CD4-positive, alpha-beta T cell treated with Interferon gamma for 1 hour (primary cell): ENCODE data around the gene GBE1.

Experiments used
- DNase-seq: peaks from one replicate; pipeline ENCODE4 v3.0.0-alpha.2; 2020

Gene GBE1

DNA sequence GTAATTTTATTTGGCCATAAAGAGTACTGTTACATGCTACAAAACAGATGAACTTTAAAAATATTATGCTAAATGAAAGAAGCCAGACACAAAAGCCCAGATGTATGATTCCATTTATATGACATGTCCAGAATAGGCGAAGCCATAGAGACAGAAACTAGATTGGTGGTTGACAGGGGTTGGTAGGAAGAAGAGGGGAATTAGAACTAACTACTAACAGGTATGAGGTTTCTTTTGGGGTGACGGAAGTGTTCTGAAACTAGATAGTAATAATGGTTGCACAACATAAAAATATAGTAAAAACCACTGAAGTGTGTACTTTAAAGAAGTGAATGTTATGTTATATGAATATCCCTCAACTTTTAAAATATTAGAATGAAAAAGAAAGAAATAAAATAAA is 66.1 kb downstream of the GBE1 start:
- no peak for DNase-seq

DNA sequence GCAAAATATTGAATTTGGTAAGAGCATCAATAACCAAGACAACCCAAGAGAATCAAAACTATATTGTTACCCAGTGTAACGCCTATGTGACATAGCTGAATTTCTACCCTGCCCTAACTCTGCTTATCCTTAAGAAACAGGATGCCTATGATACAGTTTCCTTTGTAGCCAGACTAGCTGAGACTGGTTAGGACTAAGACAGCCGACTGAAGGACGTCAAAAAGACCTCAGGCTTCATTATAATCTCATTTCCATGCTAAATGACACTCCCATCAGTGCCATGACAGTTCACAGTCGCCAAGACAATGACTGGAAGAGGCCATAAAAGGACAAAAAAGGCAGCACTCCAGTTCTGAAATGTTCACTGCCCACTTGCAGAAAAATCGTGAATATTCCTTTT is 66.8 kb downstream of the GBE1 start:
- no peak for DNase-seq

DNA sequence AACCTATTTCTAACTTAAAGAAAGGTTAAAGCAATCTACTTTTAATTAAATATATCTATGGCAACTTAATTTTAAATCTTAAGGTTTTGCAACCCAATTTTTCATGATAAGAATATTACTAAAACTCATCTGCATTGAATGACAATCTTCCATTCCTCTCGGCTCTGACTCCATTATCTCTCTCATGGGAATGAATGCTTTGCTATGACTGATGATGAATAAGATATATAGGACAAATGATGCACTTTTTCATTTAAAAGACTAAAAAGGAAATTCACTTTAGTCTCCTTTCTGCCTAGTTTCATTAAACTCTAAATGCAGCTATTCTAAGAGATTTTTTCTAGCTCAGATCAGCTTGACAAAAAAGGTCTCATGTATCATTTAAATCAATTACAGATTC is 68.7 kb downstream of the GBE1 start:
- no peak for DNase-seq

DNA sequence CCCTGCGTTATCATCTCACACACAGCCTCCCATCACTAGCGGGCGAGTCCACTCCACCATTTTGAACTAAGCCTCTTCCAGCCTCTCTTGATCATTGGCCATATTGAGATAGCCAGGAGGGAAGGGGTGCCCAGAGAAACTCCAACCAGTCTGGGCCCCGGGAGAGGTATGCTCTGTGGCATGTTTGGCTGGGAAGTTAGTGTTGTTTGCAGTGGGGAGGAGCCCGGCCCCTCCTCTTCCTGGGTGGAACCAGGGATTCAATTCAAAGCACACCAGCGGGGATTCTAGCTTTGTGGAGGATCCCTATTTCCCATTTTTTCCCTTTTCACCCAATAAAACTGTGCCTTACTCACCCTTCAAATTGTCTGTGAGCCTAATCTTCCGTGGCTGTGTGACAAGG is 71.8 kb downstream of the GBE1 start:
- no peak for DNase-seq

DNA sequence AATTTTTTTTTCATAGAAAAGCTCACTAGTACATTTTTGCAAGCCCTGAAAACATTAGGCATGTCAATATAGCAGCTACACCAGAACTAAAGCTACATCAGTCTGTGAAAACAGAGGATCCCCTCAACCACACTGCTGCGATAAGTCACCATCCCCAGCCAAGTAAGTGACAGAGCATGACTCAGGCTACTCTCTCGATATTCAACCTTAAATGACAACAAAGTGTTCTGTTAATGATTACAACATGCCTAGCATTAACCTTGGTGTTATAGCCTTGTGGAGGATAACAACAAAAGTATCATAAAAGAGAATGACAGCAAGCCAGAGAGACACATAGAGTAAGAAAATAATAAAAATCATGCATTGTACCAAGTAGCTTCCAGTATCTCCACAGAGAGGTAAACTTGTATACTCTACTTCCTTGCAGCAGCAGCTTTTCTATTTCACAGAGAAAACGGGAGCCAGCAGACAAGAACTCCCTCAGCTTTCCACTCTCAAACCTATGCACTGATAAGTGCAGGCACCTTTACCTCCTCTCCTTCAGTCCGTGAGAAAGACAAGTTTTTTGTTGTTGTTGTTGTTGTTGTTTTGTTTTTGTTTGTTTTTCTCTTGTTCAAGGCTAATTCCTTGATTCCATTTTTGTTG is 76.6 kb downstream of the GBE1 start:
- no peak for DNase-seq

DNA sequence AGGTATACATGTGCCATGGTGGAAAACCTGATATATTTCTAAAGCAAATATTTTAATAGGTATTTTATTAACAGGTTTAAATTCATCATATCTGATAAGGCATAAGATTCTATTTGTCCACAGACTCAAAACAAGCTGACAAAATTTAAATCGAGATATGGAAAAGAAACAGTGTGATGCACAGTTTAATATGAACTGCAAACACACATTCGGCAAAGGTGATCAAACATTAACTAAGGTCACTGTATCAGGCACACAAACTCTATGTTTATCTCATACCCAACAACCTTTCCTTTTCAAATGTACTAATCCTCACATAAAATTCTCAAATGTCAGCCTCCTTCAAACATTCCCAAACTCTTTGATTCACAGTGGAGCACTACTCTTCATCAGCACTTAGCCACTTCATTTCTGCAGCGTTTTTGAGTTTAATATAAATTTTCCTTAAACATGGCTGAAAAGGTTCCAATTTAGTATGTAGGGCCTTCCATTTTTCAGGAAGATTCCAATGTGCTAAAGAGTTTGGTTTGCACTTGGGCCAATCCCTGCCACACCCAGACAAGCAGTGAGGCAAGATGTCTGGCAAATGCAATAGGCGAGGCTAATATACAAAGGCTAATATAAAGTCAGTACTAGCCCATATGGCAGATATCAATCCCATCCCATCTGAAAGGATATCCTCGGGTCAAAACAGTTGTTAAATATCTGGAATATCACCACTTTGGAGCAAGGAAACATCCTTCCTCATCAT is 84.6 kb downstream of the GBE1 start:
- DNase-seq = no peak

DNA sequence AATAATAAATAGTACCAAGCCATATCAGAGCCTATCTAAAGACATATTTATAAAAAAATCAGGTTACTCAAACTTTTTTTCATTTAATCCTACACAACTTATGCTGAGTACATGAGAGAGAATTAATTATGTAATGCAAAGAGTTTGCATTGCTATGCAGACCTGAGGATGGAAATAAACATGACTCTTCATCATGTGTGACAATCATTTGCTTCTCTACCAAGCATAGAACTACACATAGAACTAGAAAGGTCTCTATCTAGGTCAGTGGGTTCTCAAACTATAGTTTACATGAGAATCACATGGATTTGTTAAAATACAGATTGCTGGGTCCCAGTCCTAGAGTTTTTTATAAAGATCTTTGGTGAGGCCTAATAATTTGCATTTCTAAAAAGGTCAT is 86.8 kb downstream of the GBE1 start:
- DNase-seq = no peak

DNA sequence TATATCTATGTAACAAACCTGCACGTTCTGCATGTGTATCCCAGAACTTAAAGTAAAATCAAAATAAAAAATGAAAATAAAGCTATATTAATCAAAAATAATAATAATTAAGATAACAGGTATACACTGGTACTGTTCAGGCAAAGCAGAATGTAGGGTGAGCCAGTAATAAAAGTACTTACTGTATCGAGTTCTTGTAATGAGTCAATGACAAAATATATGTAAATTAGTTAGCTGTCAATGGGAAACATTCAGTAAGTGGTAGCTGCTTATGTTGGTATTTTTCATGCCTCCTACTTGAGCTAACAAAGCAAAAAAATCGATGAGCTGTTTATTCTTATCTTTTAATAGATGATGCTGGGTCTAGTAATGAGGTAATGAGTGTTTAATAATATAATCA is 93.2 kb downstream of the GBE1 start:
- no peak for DNase-seq

DNA sequence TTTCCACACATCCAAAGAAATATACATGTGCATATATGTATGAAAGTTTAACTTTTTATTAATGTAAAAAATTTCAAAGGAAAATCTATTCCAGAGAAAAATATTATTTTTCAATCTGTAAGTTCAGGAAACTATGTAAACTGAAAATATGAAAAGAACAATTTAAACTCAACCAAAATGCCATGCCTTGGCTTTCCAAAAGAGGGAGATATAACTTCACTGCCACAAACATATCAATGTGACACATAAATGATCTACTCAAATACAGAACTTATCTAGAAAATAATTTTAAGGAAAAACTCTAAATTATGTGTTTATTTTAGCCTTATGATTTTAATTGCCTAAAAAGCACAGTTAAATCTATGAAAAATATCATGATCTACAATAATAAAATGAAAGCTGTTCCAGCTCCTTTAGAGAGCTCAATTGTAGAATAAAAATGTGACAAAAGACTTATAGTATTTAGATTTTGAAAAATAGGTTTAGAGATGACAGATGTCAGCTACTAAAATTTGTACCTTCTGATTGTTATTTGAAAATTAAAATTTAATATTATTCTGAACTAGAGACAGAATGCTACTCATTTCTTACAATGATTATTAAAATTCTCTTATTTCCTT is 94.8 kb downstream of the GBE1 start:
- DNase-seq = no peak

DNA sequence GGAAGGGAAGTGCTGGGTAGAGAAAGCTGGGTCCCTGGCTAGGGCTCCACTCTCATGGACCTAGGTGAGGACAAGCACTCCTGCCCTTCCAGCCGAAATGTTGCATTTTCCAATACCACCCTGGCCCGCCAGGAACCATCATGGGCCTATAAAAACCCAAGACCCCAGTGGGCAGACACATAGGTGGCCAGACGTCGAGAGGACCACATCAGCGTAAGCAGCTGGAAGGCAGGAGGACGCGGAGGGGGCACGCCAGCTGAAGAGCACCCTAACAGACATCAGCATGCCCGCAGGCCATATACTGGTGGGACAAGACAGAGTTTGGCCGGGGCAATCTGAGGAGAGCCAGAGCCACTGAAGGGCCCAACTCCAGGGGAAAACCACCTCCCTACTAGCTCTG is 98.3 kb downstream of the GBE1 start:
- no peak for DNase-seq

DNA sequence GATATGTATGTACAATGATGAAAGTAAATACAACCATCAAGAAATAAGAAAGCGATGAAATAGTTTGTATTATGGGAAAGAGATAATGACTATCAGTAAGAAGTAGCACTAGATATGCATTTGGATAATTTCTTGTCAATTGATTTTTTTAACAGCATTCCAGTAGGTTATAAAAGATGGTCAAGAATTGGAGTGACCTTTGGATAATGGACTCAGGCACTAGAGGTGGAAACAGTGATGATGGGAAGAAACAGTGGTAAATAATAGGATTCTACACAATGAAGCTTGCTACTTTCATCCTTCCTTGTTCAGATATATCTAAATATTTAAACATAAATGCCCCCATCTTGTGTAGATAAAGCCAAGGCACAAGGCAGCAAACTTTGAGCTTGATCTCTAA is 101.4 kb downstream of the GBE1 start:
- DNase-seq = no peak

DNA sequence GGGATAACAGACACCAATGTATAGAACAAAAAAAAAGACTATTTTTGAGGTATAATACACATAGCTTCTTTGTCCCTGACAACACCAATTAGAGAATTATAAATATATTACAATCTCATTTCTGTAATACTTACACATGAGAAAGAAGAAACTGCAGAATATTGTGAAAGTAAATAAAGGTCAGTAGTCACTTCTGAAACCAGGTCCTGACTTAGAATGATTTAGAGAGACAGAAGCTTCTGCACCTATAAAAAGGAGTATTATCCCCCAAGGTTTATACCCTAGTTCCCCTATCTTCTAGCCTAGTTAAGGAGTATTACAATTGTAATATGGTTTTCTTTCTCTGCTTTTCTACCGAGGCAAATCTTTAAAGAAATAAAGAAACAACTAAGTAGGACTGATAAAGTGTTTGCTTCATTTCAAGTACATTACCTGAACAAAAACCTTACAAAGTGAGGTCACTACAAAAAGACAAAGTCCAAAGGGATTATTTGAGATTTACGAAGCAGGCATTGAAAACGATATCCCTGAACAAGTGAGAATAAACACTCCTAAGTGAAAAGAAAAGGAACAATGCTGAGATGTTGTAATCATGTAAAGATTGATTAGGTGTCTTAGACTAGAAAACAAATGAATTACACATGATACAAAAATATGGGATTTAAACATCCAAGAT is 103.0 kb downstream of the GBE1 start:
- no peak for DNase-seq

DNA sequence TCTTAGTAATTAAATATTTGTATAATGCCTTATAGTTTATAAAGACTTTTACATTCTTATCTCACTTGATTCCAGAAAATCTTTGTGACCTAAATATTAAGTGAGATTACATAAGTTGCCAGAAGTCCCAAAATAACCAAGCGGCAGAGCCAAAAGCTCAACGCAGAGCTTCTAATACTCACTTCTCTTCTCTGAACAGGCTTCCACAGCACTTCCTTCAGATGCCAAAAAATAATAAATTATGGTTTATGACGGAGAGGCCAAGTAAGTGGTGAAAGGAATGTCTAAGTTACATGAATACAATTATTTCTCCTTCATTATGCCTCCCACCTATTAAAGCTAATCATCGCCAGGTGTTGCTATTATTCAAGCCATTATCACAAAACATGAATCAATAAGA is 110.3 kb downstream of the GBE1 start:
- DNase-seq = no peak

DNA sequence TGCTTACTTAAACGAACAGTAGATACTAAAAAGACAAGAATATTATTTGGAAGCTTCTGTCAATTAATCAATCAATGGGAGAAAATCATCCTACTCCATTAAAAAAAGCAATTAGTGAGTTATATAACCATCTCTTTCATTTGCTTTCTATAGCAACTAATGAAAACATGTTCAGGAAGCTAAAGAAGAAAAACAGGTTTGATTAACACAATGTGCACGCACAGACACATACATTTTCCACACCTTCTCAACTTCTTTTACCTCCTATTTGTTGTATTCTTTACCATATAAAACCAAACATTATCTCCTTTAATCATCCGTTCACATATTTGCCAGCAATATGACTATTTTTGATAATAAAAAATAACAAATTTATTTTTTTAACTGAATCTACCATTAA is 111.3 kb downstream of the GBE1 start:
- DNase-seq = no peak

DNA sequence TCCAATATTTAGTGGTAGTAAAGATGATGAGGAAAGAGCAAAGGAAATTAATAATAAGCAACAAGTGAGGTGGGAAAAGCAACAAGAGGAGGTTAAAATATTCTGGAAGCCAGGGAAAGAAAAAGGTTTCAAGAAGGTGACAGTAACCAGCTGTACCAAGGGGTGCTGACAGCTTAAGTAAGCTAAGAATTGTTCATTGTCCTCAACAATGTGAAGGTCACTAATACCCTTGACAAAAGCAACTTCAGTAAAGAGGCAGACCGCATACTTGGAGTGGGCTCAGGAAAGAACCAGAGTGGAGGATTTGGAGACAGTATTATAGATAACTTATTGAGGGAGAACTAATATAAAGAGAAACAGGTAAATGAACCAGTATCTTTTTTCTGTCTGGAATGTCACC is 116.2 kb downstream of the GBE1 start:
- DNase-seq = no peak

DNA sequence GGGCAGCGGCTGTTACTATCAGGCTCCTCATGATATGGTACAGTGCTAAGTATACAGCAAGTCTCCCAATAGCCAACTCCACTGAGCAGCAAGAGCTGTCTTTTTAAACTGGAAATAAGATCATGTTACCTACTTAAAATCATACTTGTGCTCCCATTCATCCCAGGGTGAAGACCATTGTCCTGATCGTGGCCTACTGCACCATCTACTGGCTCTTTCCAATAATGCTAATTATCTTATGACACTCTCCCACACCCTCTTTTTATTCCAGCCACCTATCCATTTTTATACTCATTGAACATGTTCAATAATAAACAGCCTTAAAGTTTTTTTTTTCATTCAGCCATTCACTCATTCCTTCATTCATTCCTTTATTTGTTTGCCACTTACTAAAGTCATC is 117.7 kb downstream of the GBE1 start:
- DNase-seq = no peak

DNA sequence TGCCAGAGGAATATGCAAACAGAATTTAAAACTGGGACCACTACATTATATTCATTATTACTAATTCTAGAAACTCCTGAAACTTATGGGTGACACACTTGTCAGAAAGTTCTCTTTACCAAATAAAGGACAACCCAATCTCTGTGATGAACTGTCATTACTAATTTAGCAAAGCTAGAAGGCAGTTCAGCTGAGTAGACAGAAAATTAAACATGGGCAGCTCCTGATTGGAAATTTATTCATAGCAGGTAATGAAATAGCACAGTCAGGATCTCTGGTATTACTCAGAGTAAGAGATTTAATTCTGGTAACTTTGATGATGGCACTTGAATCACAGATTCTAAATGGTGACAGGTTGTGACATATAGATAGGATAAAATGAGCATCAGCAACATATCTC is 123.0 kb downstream of the GBE1 start:
- no peak for DNase-seq

DNA sequence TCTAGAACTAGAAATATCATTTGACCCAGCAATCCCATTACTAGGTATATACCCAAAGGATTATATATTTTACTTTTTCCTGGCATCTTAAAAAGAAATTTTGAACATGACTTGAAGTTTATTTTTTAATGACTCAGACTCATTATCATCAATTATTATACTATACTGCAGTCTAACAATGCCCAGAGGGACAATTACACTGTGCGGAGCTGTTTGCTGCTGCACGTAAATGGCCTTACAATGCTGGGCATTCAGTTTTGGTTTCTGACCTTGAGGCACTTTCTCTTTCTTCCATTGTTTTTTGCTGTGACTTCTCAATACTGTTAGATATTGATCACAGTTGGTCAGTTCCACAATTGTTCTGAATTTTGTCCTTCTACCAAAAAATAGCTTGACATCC is 128.8 kb downstream of the GBE1 start:
- no peak for DNase-seq

DNA sequence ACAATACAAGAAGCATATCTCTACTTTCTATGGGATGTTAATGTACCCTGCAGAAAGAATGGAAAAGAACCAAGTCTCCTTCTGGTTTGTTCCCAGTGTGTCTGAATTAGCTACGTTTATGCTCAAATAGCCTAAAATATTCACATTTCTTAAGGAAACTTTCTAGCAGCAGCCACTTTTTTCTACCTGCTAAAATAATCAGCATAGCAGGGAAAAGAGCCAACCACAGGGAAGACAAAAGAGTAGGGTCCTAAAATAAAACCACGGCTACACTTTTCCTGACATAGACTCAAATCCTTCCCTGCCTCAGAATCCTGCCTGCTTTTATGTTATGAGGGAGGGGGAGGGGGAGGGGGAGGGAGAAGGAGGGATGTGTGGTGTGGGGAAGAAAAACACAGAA is 136.7 kb downstream of the GBE1 start:
- DNase-seq = no peak

DNA sequence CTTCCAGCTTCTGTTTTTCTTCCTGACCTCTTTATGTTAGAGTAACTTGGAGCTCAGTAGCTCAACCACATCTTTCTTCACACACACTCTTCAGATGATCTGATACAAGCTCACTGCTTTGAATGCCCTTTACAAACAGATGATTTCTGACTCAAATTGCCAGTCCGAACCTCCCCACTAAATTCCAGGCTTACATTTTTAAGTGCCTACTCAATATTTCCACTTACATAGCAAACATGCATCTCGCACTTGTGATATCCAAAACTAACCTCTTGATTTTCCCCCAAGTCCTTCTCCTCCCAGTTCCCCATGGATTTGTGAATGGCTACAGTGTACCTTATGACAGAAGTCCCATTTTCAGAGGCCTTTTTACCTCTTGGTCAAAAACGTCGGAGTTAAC is 139.1 kb downstream of the GBE1 start:
- no peak for DNase-seq

DNA sequence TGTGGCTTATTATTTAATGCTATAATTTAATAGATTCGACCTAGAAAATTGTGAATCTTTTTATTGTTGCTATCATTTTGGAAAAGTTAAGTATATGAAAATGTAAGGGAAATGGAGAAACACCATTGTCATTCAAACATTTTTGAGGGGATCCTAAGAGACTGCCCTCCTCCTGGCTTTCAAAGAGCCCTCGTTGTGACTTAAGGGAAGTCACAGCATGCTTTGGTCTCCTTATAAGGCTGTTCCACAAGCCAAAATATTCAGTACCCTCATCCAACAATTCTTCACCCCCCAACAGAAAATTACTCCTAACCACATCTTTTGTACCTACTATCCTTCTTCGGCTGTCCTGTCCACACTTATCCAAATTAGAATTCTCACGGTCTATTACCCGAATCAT is 140.2 kb downstream of the GBE1 start:
- no peak for DNase-seq

DNA sequence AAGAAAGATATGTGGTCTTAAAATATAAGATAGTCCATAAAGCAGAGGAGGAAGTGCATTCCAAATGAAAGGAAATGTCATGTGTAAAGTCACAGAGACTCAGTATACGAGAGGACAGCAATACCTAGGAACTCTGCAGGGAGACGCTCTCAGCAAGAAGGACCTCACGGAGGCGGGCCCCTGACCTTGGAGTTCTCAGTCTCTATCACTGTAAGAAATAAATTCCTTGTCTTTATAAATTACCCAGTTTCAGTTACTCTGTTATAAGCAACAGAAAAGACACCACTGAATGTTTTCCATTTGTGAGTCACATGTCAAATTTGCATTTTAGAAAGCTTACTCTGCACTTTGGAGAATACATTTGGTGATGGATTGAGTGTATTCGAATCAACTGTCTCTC is 140.6 kb downstream of the GBE1 start:
- no peak for DNase-seq

DNA sequence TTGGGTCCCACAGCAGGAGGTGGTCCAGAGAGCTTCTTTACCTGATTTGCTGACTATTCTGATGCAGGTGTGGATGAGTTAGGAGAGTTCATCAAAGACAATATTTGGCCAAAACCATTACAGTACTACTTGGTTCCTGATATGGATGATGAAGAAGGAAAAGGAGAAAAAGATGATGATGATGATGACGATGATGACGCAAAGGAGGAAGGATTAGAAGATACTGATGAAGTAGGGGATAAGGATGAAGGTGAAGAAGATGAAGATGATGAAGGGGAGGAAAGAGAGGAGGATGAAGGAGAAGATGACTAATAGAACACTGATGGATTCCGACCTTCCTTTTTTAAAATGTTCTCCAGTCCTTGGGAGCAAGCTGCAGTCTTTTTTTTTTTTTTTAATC is 148.7 kb downstream of the GBE1 start:
- DNase-seq = no peak

DNA sequence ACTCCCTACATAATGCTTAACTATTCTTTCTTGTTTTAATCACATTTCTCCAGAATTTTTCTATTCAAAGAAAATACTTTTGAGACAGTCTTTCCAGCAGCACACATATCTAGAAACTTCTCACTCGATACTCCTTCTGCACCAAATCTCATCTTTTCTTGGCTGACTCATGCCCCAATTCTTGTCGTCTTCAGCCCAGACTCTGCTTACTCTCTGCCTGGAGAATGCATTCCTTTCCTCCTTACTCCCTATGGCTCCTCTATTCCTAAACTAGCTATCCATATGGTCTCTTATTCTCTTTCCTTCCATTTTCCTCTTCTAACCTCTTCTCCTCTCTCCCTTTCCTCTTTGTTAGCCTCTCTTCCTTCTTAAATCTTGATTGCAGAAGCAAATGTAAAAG is 158.7 kb downstream of the GBE1 start:
- DNase-seq = no peak
